Posterior cingulate gyrus (tissue), 11 donors: ENCODE results near the gene DPP7.
"Not testable (repeated sequence)": the region's sequence is repeated elsewhere in the genome, so short reads cannot be mapped to it uniquely, and the experiment has no call there.

Experiments used
- DNase-seq, 10 donors: peaks; one replicate each; pipeline versions ENCODE4 v3.0.0 to v3.0.0-alpha.2; 2020 to 2021; ENCODE audit warnings: mixed read lengths in 3 of 10
- intact Hi-C: fragments of 100-400 bp; cut with DNase I; formaldehyde crosslinking; loops from one replicate; pipeline ENCODE4 v1.15.1; 2023

Gene DPP7

DNA sequence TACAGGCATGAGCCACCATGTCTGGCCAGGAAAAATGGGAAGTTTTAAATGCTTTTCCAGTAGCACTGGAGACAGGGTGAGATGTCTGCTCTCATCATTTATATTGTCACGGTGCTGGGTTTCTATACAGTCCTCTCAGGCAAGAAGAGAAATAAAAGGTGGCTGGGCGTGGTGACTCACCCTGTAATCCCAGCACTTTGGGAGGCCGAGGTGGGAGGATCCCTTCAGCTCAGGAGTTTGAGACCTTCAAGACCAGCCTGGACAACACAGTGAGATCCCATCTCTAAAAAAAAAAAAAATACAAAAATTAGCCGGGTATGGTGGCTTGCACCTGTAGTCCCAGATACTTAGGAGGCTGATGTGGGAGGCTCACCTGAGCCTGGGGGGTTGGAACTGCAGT lies 19.7 kb upstream of the DPP7 start:
- DNase-seq = no peak
- intact Hi-C loops = loop anchor here (5.0 kb wide), 1 partner anchor 33 kb away; no protein-coding TSS in a partner anchor

DNA sequence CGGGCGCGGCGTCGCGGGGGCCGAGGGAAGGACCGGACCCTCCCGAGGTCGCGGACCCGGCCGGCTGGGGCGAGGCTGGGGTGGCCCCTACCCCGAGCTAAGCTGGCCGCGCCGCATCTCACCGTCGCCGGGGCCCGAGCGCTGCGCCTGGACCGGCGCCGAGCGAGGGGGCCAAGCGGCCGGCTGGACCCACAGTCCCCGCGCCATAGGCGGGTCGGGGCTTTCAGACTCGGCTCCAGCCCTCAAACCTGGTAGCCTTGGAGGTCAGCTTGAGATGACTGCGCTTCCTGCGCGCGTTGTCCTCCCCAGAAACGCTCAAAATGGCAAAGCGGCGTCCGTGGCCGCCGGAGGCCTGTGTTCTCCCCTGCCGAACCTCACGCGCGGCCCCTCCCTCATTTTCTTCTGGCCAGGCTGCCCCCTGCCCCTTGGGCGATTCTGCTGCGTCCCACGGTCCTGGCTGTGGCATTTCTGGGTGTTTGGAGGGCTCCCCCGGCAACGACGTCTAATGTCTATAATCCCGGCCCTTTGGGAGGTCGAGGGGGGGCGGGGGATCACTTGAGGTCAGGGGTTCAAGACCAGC lies 15.7 kb upstream of the DPP7 start:
- intact Hi-C loops = loop anchor here (5.0 kb wide), 1 partner anchor 37 kb away; no protein-coding TSS in a partner anchor
- DNase-seq = peak in 1 of 10 donors; percentile 49

DNA sequence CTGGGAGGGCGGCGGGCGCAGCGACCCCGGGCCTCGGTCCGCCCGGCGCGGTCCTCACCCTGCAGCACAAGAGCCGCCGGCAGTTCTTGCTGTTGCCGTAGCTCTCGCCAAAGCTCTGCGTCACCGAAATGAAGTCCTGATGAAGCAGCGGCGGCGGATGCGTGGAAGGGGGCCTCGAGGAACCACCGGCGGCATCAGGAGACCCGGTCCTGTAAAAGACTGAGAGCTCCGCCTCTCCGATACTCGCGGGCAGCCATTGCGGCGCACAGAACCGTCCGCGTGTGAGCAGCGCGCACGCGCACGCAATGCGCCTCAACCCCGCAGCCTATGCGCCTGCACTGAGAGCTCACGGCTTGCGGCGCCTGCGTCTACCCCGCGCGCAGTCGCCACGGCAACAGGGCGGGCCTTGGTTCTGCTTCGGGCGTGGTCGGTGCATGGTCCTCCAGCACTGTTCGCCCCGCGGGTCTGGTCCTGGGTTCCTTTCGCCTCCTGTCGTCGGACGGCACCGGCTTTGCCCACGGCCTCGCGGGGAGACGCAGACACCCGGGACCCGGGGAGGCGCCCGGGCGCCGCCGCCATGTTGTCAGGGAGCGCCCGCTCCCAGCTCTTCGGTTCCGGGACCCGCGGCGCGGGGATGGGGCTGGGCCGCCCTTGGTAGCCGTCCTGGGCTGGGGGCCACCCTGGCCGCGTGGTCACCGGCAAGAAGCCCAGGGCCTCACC lies 15.1 kb upstream of the DPP7 start:
- intact Hi-C loops = loop anchor here (5.0 kb wide), 1 partner anchor 38 kb away; no protein-coding TSS in a partner anchor
- peak; percentile 72 to 98 (median 88) for DNase-seq

DNA sequence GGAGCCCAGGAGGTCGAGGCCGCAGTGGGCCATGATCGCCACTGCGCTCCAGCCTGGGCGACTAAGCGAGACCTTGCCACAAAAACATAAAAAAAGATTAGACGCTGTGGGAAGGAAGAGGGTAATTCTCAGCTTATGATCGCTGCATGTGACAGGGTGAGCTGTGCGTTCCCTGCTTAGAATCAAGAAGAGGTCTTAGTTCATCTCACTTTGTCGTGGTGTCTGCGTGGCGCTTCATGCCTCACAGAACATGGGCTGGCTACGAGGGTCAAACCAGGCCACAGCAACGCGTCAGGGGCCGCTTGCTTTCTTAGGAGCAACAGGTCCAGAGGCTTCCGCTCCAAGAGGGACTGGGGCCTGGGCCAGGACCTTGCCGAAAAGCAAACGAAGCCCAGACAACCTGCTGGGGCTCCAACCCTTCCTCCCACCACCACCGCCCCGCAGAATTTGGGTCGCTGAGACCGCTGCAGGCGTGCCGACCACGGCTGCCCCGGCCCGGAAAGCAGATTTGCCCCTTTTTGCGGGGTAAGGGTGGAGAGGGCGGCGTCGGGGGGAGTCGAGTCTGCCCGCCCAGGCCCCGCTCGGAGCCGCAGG lies 14.4 kb upstream of the DPP7 start:
- intact Hi-C loops = no loop called here
- DNase-seq = peak in 1 of 10 donors; percentile 81

DNA sequence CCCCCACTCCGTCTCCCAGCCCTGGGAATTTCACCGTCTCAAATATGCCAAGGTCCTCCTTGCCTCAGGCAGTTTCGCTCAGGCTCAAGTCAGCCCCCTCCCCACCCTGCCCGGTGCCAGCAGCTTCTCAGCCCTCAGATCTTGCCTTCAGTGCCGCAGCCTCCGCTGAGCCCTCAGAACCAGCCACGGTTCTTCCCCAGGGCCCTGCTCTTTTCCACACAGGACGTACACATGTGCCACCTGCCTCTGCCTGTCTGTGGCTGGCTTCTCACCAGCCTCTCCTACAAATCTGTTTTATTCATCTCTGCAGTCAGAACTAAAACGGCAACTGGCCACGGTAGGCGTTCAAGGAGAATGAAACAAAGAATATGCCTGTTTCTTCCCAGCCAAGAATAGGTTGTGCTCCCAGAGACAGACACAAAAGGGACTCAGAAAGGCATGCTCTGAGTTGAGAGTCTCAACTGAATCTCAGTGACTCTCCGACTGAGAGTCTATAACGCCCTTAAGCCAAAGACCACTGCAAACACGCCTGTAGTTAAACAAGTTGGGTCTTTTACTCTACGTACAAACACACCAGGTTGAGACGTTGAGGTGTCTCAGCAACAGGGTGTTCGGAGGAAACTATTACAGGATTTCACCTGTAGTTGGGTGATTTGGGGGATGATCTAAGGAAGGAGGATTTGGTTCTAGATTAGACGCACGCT lies 13.8 kb upstream of the DPP7 start:
- intact Hi-C loops = no loop called here
- DNase-seq = peak in 2 of 10 donors; percentile 30 to 55

DNA sequence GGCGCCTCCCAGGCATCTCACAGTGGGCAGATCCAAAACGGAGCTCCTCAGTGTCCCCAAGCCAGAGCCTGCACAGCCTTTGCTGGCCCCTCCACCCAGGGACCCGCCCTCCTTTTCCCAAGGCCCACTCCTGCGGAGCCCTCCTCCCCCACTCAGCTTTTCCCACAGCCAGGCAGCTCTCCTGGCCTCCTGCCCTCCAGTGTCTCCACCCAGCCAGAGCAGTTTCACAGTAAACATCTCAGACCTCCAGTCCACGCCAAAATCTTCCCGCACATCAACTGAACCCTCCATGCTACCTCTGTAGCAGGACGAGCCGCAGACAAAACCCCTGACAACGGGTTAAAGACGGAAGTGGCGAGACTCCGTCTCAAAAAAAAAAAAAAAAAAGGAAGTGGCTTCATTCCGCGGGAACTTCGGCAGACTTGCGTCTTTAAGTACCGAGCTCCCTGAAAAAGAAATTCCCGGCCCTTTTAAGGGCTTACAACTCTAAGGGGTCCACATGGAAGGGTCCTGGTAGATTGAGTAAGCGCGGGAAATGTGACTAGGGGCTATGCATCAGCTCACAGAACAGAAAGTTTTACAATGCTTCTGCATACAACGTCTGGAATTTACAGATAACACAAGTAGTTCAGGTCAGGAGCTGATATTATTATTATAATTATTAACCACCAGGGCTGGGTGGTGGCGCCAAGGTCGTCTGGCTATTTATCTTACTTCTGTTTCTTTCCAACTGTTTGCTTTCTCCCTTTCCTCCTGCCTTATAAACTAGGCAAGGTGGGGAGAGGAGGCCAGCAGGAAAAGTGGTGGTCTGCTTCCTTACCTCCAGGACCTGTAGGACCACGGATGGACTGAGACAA lies 13.0 kb upstream of the DPP7 start:
- intact Hi-C loops = no loop called here
- DNase-seq = no peak

DNA sequence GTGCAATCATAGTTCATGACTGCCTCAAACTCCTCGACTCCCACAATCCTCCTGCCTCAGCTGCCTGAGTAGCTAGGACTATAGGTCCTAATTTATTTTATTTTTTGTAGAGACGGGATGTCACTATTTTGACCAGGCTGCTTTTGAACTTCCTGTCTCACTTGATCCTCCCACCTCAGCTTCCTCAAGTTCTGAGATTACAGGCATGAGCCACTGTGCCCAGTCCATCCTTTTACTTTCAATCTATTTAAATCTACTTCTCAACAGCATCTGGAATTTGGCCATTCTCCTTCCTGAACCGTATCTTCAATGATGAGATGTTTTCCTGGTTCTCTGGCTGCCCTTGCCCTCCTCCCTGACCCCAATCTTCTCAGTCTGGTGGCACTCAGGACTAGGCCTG lies 12.3 kb upstream of the DPP7 start:
- intact Hi-C loops = no loop called here

DNA sequence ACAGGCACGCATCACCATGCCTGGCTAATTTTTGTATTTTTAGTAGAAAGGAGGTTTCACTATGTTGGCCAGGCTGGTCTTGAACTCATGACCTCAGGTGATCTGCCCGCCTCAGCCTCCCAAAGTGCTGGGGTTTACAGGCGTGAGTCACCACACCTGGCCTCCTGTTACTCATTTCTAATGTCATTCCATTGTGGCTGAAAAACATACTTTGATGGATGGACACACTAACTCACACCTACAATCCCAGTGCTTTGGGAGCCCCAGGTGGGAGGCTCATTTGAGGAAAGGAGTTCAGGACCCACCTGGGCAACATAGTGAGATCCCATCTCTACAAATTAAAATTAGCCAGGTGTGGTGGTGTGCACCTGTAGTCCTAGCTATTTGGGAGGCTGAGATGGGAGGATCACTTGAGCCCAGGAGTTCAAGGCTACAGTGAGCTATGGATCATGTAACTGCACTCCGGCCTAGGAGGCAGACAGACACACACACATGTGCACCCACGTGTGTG lies 9.5 kb upstream of the DPP7 start:
- DNase-seq, intact Hi-C loops: not testable (repeated sequence)

More for the DNA sequence above, 12.3 kb upstream of the DPP7 start:
- DNase-seq = no peak

DNA sequence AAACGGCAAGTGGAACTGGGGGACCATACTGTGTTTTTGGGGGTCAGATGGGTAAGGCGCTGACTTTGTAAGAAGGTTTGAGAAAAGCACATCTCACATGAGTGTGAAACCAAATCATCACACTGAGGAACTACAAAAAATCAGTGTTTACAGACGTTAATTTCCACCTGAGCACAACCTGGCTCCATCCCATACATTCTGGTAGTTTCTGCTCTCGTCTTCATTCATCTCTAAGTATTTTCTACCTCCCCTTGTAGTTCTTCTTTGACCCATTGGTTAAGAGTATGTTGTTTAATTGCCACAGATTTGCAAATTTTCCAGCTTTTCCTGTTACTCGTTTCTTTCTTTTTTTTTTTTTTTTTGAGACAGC lies 8.9 kb upstream of the DPP7 start:
- no peak for DNase-seq
- intact Hi-C loops = no loop called here

DNA sequence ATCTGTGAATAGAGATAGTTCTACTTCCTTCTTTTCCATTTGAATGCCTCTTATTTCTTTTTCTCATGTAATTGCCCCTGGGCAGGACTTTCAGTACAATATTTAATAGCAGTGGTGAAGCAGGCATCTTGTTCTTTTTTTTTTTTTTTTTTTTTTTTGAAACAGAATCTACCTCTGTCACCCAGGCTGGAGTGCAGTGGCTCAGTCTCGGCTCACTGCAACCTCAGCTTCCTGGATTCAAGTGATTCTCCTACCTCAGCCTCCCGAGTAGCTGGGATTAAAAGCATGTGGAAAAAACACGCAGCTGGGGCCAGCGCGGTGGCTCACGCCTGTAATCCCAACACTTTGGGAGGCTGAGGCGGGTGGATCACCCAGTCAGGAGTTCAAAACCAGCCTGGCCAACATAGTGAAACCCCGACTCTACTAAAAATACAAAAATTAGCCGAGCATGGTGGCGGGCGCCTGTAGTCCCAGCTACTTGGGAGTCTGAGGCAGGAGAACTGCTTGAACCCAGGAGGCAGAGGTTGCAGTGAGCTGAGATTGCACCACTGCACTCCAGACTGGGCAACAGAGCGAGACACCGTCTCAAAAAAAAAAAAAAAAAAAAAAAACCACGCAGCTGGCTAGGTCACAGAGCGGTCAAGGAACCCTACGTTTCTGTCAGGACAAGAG lies 8.4 kb upstream of the DPP7 start:
- intact Hi-C loops, DNase-seq: not testable (repeated sequence)

DNA sequence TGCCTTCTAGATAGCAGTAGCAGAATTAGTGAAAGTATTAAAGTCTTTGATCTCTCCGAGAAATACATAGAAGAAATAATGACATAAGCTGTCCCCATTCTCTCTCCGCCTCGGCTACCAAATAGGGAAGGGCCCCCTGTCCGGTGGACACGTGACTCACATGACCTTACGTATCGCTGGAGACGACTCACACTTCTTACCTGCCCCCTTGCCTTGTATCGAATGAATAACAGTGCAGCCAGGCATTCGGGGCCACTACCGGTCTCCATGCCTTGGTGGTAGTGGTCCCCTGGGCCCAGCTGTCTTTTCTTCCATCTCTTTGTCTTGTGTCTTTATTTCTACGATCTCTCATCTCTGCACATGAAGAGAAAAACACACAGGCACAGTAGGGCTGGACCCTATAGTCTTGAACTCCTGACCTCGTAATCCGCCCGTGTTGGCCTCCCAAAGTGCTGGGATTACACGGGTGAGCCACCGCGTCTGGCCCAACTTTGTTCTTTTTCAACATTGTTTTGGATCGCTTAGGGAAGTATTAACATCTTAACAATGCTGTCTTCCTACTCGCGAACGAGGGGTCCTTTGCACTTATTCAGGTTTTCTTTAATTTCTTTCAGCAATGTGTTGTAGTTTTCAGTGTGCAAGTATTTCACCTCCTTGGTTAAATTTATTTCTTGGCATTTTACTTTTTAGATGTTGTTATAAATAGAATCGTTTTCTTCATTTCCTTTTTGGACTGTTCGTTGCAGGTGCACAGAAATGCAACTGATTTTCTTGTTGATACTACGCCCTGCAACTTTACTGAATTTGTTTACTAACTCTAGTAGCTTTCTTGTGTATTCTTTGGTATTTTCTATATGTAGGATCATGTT lies 7.6 kb upstream of the DPP7 start:
- DNase-seq, intact Hi-C loops: not testable (repeated sequence)

DNA sequence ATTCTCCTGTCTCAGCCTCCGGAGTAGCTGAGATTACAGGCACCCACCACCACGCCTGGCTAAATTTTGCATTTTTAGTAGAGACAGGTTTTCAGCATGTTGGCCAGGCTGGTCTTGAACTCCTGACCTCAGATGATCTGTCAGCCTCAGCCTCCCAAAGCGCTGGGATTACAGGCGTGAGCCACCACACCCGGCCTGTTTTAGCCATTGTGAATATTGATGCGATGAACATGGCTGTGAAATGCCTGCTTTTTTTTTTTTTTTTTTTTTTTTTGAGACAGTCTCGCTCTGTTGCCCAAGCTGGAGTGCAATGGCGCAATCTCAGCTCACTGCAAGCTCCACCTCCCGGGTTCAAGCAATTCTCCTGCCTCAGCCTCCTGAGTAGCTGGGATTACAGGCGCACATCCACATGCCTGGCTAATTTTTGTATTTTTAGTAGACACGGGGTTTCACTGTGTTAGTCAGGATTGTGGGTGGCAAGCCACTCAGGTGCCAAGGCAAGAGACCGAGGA lies 3.6 kb upstream of the DPP7 start:
- intact Hi-C loops = loop anchor here (2.0 kb wide), 1 partner anchor 109 kb away; the partner anchor contains the start of gene RNF224
- DNase-seq = peak in 1 of 10 donors; percentile 84

DNA sequence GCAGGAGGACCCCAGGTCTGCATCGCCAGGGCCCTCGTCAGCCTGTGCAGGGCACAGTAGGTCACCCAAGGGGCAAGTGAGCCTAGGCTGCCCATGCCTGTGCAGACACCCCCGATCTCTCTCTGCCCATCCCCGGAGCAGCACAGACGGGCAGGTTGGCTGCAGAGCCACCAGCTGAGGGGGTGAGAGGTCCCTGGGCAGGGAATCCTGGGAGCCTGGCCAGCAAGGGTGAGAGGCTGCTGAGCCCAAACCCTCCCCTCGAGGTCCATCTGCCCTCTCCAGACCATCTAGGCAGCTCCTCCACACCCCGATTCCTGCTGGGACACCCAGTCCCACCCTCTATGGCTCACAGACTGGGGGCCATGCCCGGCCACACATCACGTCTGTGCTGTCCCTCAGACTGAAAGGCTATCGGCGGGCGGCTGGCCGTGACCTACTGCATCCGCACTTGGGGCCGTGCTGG lies 2.8 kb upstream of the DPP7 start:
- peak in 1 of 10 donors; percentile 80 for DNase-seq
- intact Hi-C loops = no loop called here

DNA sequence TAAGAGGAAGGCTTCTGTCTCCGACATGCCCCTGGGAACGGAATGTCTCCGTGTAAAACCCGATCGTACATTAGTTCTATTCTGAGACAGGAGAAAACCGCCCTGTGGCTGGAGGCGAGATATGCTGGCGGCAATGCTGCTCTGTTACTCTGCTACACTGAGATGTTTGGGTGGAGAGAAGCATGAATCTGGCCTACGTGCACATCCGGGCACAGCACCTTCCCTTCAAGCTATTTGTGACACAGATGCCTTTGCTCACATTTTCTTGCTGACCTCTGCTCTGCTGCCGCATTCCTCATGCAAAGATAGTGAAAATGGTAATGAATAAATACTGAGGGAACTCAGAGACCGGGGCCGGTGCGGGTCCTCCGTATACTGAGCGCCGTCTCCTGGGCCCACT lies 2.2 kb upstream of the DPP7 start:
- intact Hi-C loops = no loop called here
- peak in 4 of 10 donors; percentile 36 to 88 (median 77) for DNase-seq

DNA sequence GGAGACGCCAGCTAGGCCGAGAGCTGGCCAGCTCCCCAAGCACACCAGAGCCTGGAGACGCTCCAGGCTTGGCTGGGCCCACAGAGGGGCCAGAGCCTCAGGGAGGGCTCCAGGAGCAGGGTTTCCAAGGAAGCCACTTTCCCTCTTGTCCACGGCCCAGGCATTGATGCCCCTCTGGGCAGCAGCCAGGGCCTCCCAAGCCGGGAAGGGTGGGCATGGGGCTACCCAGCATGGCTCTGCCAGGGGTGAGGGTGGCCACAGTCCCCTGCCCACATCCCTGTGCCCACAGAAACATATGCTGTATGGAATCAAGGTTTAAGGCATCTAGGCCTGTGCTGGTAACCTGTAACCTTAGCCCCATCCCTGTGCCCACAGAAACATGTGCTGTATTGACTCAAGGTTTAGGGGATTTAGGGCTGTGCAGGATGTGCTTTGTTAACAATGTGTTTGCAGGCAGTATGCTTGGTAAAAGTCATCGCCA lies 1.5 kb upstream of the DPP7 start:
- DNase-seq = no peak
- intact Hi-C loops = no loop called here

DNA sequence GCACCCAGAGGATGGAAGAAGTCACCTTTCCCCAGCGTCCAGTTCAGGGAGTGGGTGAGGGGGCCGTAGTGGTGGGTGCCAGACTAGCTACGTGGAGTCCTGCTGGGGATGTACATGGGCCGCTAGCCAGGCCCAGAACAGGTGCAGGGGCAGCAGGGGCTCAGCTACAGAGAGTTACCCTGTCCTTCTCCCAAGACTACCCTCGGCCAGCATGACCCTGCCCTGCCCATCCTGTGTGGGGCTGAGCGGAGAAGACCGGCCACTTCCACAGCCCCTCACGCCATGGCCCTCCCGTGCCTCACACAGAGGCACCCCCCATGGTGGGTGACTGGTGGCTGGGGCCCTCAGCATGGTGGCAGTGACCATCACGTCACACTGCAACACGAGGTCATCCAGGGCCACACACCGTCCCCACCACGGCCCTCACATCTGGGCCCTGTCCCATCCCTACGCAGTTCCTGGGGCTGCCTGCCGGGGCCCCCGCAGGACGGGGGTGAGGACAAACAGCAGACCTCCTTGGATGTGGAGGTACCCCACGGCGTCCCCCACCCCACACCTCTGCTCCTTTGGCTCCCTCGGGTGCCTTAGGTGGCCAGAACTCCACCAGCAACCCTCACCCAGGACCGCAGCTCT lies 977 bp upstream of the DPP7 start:
- intact Hi-C loops = no loop called here
- DNase-seq = no peak

DNA sequence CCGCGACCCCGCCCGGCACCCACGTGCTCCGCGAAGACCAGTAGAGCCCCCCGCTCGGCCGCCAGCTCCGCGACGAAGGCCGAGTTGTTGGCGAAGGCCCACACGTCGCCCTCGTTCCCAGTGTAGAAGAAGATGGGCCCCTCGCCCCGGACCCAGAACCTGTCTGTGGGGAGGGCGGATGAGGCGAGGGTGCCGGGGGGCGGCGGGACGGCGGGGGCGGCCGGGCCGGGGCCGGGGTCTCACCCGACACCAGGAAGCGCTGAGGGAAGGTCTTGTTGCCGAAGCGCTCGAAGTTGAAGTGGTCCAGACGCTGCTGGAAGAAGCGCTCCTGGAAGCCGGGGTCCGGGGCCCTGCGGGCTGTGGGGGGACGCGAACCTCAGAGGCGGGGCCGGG lies 317 bp downstream of the DPP7 start:
- no peak for DNase-seq
- intact Hi-C loops = no loop called here
